ENCODE results near the gene ARHGAP4.
A peak's percentile ranks its signal among the peaks of the same experiment; 100 is the strongest.

Gene ARHGAP4

GRCh38 chrX:153945956-153946943, 20.2 kb upstream of the ARHGAP4 start:
- DNase-seq (no peak), ATAC-seq (no peak)

GRCh38 chrX:153944800-153945150, 18.7 kb upstream of the ARHGAP4 start:
- no peak for ATAC-seq
- DNase-seq = no peak

- ATAC-seq (peak; percentile 12), DNase-seq (peak; percentile 57)
These were observed 18.2 kb upstream of the ARHGAP4 start, which contains the start of gene RENBP for GRCh38 chrX:153944140-153944799. Gene RENBP (minus strand): TSS chrX:153944643. CDS start chrX:153944610, 33 bp downstream.

- no peak for ATAC-seq
- peak; percentile 16 for DNase-seq
These were observed 15.5 kb upstream of the ARHGAP4 start for GRCh38 chrX:153941336-153942252.

- ATAC-seq (no peak), DNase-seq (no peak)
These were observed 13.5 kb upstream of the ARHGAP4 start for GRCh38 chrX:153939573-153939972.

- no peak for DNase-seq
These were observed 12.2 kb upstream of the ARHGAP4 start for GRCh38 chrX:153938226-153938786.

GRCh38 chrX:153937056-153937455, 11.0 kb upstream of the ARHGAP4 start:
- ATAC-seq (no peak), DNase-seq (no peak)

More at GRCh38 chrX:153938226-153938786, 12.2 kb upstream of the ARHGAP4 start:
- ATAC-seq = no peak

- no peak for ATAC-seq
- DNase-seq = no peak
These were observed 9.3 kb upstream of the ARHGAP4 start for GRCh38 chrX:153935326-153935851.

GRCh38 chrX:153934762-153935325, 8.8 kb upstream of the ARHGAP4 start, which contains the start of gene NAA10:
Gene NAA10 (minus strand): TSS chrX:153935037. CDS start chrX:153934904, 133 bp downstream.
- ATAC-seq (peak; percentile 91), DNase-seq (peak; percentile 74)

- ATAC-seq (no peak), DNase-seq (no peak)
These were observed 8.2 kb upstream of the ARHGAP4 start for GRCh38 chrX:153934148-153934761.

- no peak for DNase-seq
These were observed 7.7 kb upstream of the ARHGAP4 start for GRCh38 chrX:153933748-153934147.

GRCh38 chrX:153932220-153932915, 6.3 kb upstream of the ARHGAP4 start:
- no peak for ATAC-seq
- no peak for DNase-seq

More at GRCh38 chrX:153933748-153934147, 7.7 kb upstream of the ARHGAP4 start:
- no peak for ATAC-seq

- ATAC-seq = no peak
- DNase-seq = no peak
These were observed 5.7 kb upstream of the ARHGAP4 start for GRCh38 chrX:153931748-153932147.

GRCh38 chrX:153931151-153931550, 5.1 kb upstream of the ARHGAP4 start:
- no peak for ATAC-seq
- DNase-seq = no peak

- DNase-seq (no peak), ATAC-seq (no peak)
These were observed 4.2 kb upstream of the ARHGAP4 start for GRCh38 chrX:153930011-153930910.

GRCh38 chrX:153929576-153929975, 3.5 kb upstream of the ARHGAP4 start:
- no peak for DNase-seq
- ATAC-seq = no peak

GRCh38 chrX:153928846-153929245, 2.8 kb upstream of the ARHGAP4 start:
- DNase-seq (no peak), ATAC-seq (no peak)

GRCh38 chrX:153927922-153928760, 2.1 kb upstream of the ARHGAP4 start:
- peak; percentile 90 for DNase-seq
- ATAC-seq = peak; percentile 71
